ENCODE measurements around the gene SEL1L. TPM values are rescaled to one million over a fixed set of nuclear protein-coding genes. Genes with fewer than 3 reads are reported as not detected.
"Not testable (repeated sequence)": the region's sequence is repeated elsewhere in the genome, so short reads cannot be mapped to it uniquely, and the experiment has no call there.

SEL1L gene
- total RNA-seq, 2 experiments from 2014 or later, result 58.3 to 185 TPM

GRCh38 chr14:81517798-81518398, 15.8 kb downstream of the SEL1L start:
- H3K4me3 ChIP-seq (ENCODE audit: low read depth, low read length, poor library complexity, severe bottlenecking), result no peak overlapping the region
- TF ChIP-seq, protein P1, sequence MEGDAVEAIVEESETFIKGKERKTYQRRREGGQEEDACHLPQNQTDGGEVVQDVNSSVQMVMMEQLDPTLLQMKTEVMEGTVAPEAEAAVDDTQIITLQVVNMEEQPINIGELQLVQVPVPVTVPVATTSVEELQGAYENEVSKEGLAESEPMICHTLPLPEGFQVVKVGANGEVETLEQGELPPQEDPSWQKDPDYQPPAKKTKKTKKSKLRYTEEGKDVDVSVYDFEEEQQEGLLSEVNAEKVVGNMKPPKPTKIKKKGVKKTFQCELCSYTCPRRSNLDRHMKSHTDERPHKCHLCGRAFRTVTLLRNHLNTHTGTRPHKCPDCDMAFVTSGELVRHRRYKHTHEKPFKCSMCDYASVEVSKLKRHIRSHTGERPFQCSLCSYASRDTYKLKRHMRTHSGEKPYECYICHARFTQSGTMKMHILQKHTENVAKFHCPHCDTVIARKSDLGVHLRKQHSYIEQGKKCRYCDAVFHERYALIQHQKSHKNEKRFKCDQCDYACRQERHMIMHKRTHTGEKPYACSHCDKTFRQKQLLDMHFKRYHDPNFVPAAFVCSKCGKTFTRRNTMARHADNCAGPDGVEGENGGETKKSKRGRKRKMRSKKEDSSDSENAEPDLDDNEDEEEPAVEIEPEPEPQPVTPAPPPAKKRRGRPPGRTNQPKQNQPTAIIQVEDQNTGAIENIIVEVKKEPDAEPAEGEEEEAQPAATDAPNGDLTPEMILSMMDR (conservative IDR thresholded peaks at IDR 0.05; ENCODE audit: low read length), result no peak
- no peak for TF ChIP-seq EZH2phosphoT487 (IDR thresholded peaks at IDR 0.05; ENCODE audit: borderline replicate concordance, low read depth, low read length)
- H3K9me2 ChIP-seq (ENCODE audit: insufficient read depth, low read length), result no peaks in the 10 kb centered on the region
- BruUV-seq (replicated peaks), result no TSS peak
- DNase-seq (ENCODE audit: low spot score), result no peak
- no peaks in the 10 kb centered on the region for H4K20me1 ChIP-seq (ENCODE audit: insufficient read depth, low read length)
- H2AFZ ChIP-seq (ENCODE audit: low read length), result no peak overlapping the region
- intact Hi-C loops (cut with micrococcal nuclease; ENCODE audit: unreplicated experiment), result no loop called here
- no peak overlapping the region for H3K27ac ChIP-seq (ENCODE audit: low read depth, low read length, poor library complexity, severe bottlenecking)
- H3K36me3 ChIP-seq (ENCODE audit: insufficient read depth, low read length), result peaks cover 96% of the 10 kb centered on the region
- H3K4me1 ChIP-seq (ENCODE audit: insufficient read depth, low read length, poor library complexity, severe bottlenecking), result peaks cover 5% of the 10 kb centered on the region
- no peaks in the 10 kb centered on the region for H3K9me3 ChIP-seq (ENCODE audit: low read length)
- H3K4me2 ChIP-seq (ENCODE audit: low read length), result no peak overlapping the region
- H3K79me2 ChIP-seq (ENCODE audit: insufficient read depth, low read depth, low read length), result peaks cover 7% of the 10 kb centered on the region; the same call in 1 of the 2 replicates
- CTCF ChIA-PET (ENCODE audit: unreplicated experiment), result no interaction called here
- POLR2A ChIA-PET, result interaction anchor here (0.8 to 2.4 kb wide), 3 partner anchors 12 to 16 kb away, joined by 3 to 10 read pairs (median 7); partner anchors contain the start of gene SEL1L

DNA sequence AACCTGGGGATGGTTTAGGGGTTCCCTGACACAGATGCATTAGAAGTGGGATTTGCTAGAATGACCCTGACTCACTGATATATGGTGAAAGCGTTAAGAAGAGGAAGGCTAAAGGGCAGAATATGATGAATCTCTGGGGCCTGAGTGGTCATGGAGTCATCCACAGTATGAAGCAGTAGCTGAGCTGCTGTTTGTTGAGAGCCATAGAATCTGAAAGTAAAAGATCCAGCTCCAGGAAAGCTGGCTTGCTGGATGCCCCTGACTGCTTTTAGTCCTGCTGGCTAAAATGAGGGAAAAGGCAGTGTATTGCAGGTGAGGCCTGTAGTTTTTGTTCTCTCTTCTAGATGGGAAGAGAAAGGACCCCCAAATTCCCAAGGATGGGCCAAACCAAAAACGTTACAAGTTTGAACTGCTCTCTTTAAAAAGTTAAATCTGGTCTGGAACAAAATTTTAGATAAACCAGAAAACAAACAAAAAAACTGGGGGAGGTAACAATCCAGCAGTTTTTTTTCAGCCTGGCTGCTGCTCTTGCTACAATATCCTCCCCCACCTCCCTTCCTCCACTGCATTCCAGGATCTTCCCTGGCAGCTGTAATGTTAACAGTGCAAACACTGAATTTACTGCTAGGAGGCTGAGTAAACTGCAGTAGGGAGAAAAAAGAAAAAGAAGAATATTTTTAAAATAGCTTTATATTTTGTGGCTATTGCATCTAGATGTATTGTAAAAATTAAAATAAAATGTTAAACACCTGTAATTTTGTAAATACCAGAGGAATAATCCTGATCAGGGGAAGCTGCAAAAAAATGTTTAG, 16.5 kb downstream of the SEL1L start:
- H3K27ac ChIP-seq (ENCODE audit: low read depth, low read length, poor library complexity, severe bottlenecking), result no peak overlapping the region
- no peaks in the 10 kb centered on the region for H4K20me1 ChIP-seq (ENCODE audit: insufficient read depth, low read length)
- no peak overlapping the region for H3K4me3 ChIP-seq (ENCODE audit: low read depth, low read length, poor library complexity, severe bottlenecking)
- peaks cover 5% of the 10 kb centered on the region for H3K4me1 ChIP-seq (ENCODE audit: insufficient read depth, low read length, poor library complexity, severe bottlenecking)
- H3K9me3 ChIP-seq (ENCODE audit: low read length), result no peaks in the 10 kb centered on the region
- CTCF ChIA-PET (ENCODE audit: unreplicated experiment), result no interaction called here
- H3K4me2 ChIP-seq (ENCODE audit: low read length), result no peak overlapping the region
- peaks cover 96% of the 10 kb centered on the region for H3K36me3 ChIP-seq (ENCODE audit: insufficient read depth, low read length)
- no peaks in the 10 kb centered on the region for H3K9me2 ChIP-seq (ENCODE audit: insufficient read depth, low read length)
- no peak overlapping the region for H2AFZ ChIP-seq (ENCODE audit: low read length)
- POLR2A ChIA-PET, result interaction anchor here (0.8 to 2.4 kb wide), 3 partner anchors 13 to 16 kb away, joined by 3 to 10 read pairs (median 7); partner anchors contain the start of gene SEL1L
- intact Hi-C loops (cut with micrococcal nuclease; ENCODE audit: unreplicated experiment), result no loop called here
- peaks cover 1% of the 10 kb centered on the region; the same call in 1 of the 2 replicates for H3K79me2 ChIP-seq (ENCODE audit: insufficient read depth, low read depth, low read length)
- TF ChIP-seq, protein P1 (conservative IDR thresholded peaks at IDR 0.05; ENCODE audit: low read length), result no peak
- TF ChIP-seq EZH2phosphoT487 (IDR thresholded peaks at IDR 0.05; ENCODE audit: borderline replicate concordance, low read depth, low read length), result no peak
- no TSS peak for BruUV-seq (replicated peaks)
- no peak for DNase-seq (ENCODE audit: low spot score)

DNA sequence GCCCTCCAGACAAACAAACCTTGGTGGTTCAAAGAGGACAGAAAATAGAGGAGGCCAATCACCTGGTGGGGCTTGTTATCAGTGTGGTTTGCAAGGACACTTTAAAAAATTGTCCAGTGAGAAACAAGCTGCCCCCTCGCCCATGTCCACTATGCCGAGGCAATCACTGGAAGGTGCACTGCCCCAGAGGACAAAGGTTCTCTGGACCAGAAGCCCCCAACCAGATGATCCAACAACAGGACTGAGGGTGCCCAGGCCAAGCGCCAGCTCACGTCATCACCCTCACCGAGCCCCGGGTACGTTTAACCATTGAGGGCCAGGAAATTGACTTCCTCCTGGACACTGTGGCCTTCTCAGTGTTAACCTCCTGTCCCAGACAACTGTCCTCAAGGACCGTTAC, 17.7 kb downstream of the SEL1L start:
- POLR2A ChIA-PET; intact Hi-C loops (cut with micrococcal nuclease; ENCODE audit: unreplicated experiment); H3K4me3 ChIP-seq (ENCODE audit: low read depth, low read length, poor library complexity, severe bottlenecking): not testable (repeated sequence)

GRCh38 chr14:81512826-81513225, 20.8 kb downstream of the SEL1L start:
- H3K4me3 ChIP-seq (ENCODE audit: low read depth, low read length, poor library complexity, severe bottlenecking); intact Hi-C loops (cut with micrococcal nuclease; ENCODE audit: unreplicated experiment); H3K9me3 ChIP-seq (ENCODE audit: low read length); H4K20me1 ChIP-seq (ENCODE audit: insufficient read depth, low read length); CTCF ChIA-PET (ENCODE audit: unreplicated experiment); DNase-seq (ENCODE audit: low spot score); BruUV-seq (replicated peaks); H2AFZ ChIP-seq (ENCODE audit: low read length); H3K79me2 ChIP-seq (ENCODE audit: insufficient read depth, low read depth, low read length); H3K4me1 ChIP-seq (ENCODE audit: insufficient read depth, low read length, poor library complexity, severe bottlenecking); H3K9me2 ChIP-seq (ENCODE audit: insufficient read depth, low read length); H3K27ac ChIP-seq (ENCODE audit: low read depth, low read length, poor library complexity, severe bottlenecking); H3K4me2 ChIP-seq (ENCODE audit: low read length): not testable (repeated sequence)
- POLR2A ChIA-PET, result interaction anchor here (1.0 to 1.3 kb wide), 2 partner anchors 14 to 21 kb away, joined by 3 to 4 read pairs; partner anchors contain the start of gene SEL1L
- H3K36me3 ChIP-seq (ENCODE audit: insufficient read depth, low read length), result peaks cover 88% of the 10 kb centered on the region

More for the DNA sequence above, 17.7 kb downstream of the SEL1L start:
- H3K79me2 ChIP-seq (ENCODE audit: insufficient read depth, low read depth, low read length); BruUV-seq (replicated peaks); H3K9me2 ChIP-seq (ENCODE audit: insufficient read depth, low read length); H3K9me3 ChIP-seq (ENCODE audit: low read length); DNase-seq (ENCODE audit: low spot score); H3K27ac ChIP-seq (ENCODE audit: low read depth, low read length, poor library complexity, severe bottlenecking); H3K4me2 ChIP-seq (ENCODE audit: low read length); H4K20me1 ChIP-seq (ENCODE audit: insufficient read depth, low read length); H2AFZ ChIP-seq (ENCODE audit: low read length); H3K4me1 ChIP-seq (ENCODE audit: insufficient read depth, low read length, poor library complexity, severe bottlenecking); CTCF ChIA-PET (ENCODE audit: unreplicated experiment): not testable (repeated sequence)
- H3K36me3 ChIP-seq (ENCODE audit: insufficient read depth, low read length), result peaks cover 94% of the 10 kb centered on the region
